Loucy (cell line): Measurements from ENCODE around the gene ECHS1.

Source experiments
- CTCF ChIP-seq: fragments of 200-600 bp; sonication (generic); conservative IDR thresholded peaks from 2 replicates; pipeline ENCODE4 v1.5.1; 2014; ENCODE audit warnings: mild to moderate bottlenecking, antibody characterized with exemption, low read length
- EZH2phosphoT487 ChIP-seq: fragments of 200-600 bp; IDR thresholded peaks from 2 replicates; pipeline ENCODE4 v1.6.1; 2018; ENCODE audit warnings: antibody characterized with exemption, mild to moderate bottlenecking, moderate library complexity, borderline replicate concordance

- no peak for TF ChIP-seq CTCF
- no peak for TF ChIP-seq EZH2phosphoT487
Measured at GRCh38 chr10:133415752-133416151, 42.6 kb upstream of the ECHS1 start.
